Body of pancreas (tissue), 4 donors: ENCODE results near the gene NOX3.

Experiments used
- CTCF ChIP-seq, 7 experiments: fragments of 450-650 bp in 4 of 7; fragments of 200-600 bp in 3 of 7; sonication (generic) in 3 of 7; IDR thresholded peaks; one replicate each; pipeline ENCODE4 v1.5.1; 2016 to 2019; ENCODE audit warnings: antibody characterized with exemption in 7 of 7
- POLR2A ChIP-seq, 3 donors: fragments of 450-650 bp; IDR thresholded peaks; one replicate each; pipeline ENCODE4 v1.6.1; 2016; ENCODE audit warnings: antibody characterized with exemption in 3 of 3, mild to moderate bottlenecking in 2 of 3

DNA sequence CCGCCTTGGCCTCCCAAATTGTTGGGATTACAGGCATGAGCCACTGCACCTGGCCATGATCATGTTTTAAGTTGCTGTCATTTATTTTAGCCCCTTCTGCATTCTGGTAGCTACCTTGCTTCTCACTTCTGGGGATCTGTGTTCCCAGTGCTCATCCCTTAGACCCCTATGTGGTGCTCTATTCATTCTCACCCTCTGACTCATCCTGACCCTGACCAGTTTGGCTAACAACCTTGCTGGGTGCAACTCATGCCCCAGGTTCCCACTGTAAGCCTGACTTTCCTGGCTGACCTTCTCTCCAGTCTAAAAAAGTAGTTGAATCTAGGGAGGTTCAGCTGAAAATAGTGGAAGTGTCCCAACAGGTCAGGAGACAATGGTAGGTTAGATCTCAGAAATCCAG lies 47.4 kb downstream of the NOX3 start:
- TF ChIP-seq CTCF (IDR thresholded peaks at IDR 0.05) = no peak
- TF ChIP-seq POLR2A (IDR thresholded peaks at IDR 0.05) = no peak
